ENCODE data around the gene GON7. TPM values are rescaled to one million over a fixed set of nuclear protein-coding genes. Genes with fewer than 3 reads are reported as not detected.

The GON7 gene
- total RNA-seq, 1 experiment from 2014 or later = 11.2 TPM

GRCh38 chr14:93155667-93156066, 51.2 kb downstream of the GON7 start:
- TF ChIP-seq POLR2A (IDR thresholded peaks at IDR 0.05; ENCODE audit: borderline replicate concordance, extremely low read depth, insufficient read depth, insufficient read length) (no peak), MAX (IDR thresholded peaks at IDR 0.05) (no peak), TCF7L2 (IDR thresholded peaks at IDR 0.05; ENCODE audit: borderline replicate concordance, extremely low read depth, insufficient read depth, insufficient read length) (no peak), FOSL1 (IDR thresholded peaks at IDR 0.05; ENCODE audit: low read depth) (no peak), ZNF274 (IDR thresholded peaks at IDR 0.05; ENCODE audit: low read depth, low read length) (no peak), EGR1 (IDR thresholded peaks at IDR 0.05; ENCODE audit: low read depth) (no peak), CBX3 (IDR thresholded peaks at IDR 0.05; ENCODE audit: low read depth) (no peak), REST (IDR thresholded peaks at IDR 0.05; ENCODE audit: low read depth) (no peak), JUND (IDR thresholded peaks at IDR 0.05) (no peak)
- no peak overlapping the region for H3K9ac ChIP-seq (ENCODE audit: low read length)
- no peak overlapping the region for H3K27ac ChIP-seq (ENCODE audit: low read depth, low read length)
- H3K4me2 ChIP-seq (ENCODE audit: low read length) = no peak overlapping the region
- ChIA-PET RAD21 (ENCODE audit: low non-redundant PET in 1 of 2, low total read pairs in 2 of 2, uncharacterized antibody in 2 of 2, unreplicated experiment in 2 of 2) (no interaction called here), CTCF (interaction anchor here (1.0 kb wide), 1 partner anchor 23 kb away, joined by 3 read pairs; no protein-coding TSS in a partner anchor), POLR2A (no interaction called here)
- no peaks in the 10 kb centered on the region for H3K79me2 ChIP-seq (ENCODE audit: insufficient read depth, low read length)
- no peak for ATAC-seq
- H3K36me3 ChIP-seq (ENCODE audit: control insufficient read depth in 1 of 2, insufficient read depth in 2 of 2, low read length in 2 of 2) = no peaks in the 10 kb centered on the region
- H3K4me1 ChIP-seq (ENCODE audit: control insufficient read depth in 1 of 2, insufficient read depth in 2 of 2, low read length in 2 of 2) = peaks cover 0 to 7% of the 10 kb centered on the region in 2 experiments; a peak in 2 of 4 replicates
- H3K27me3 ChIP-seq (ENCODE audit: insufficient read depth, low read length) = no peaks in the 10 kb centered on the region
- intact Hi-C loops (cut with micrococcal nuclease) = no loop called here
- no peak for DNase-seq (ENCODE audit: low read depth, low spot score)
- no TSS peak for BruUV-seq (replicated peaks)
- H2AFZ ChIP-seq (ENCODE audit: low read depth, low read length, poor library complexity, severe bottlenecking) = no peak overlapping the region
- H3K4me3 ChIP-seq (replicated peaks in 1 of 2; ENCODE audit: low read depth in 1 of 2, low read length in 2 of 2) = no peak overlapping the region
- no peaks in the 10 kb centered on the region for H3K9me3 ChIP-seq (ENCODE audit: control insufficient read depth in 1 of 2, insufficient read depth in 1 of 2, low read depth in 1 of 2, low read length in 2 of 2)
- no peaks in the 10 kb centered on the region for H4K20me1 ChIP-seq (ENCODE audit: insufficient read depth)
- no peaks in the 10 kb centered on the region for H3K9me2 ChIP-seq (ENCODE audit: insufficient read depth)
